ENCODE data around the gene SLC23A2. TPM values are rescaled to one million over a fixed set of nuclear protein-coding genes. Genes with fewer than 3 reads are reported as not detected.

Gene SLC23A2
- total and polyA plus RNA-seq, 4 donors = 9.1 to 48.4 (median 14.7) TPM

- H3K27me3 ChIP-seq (ENCODE audit: control insufficient read depth in 4 of 4, insufficient read depth in 4 of 4, low read length in 3 of 4) = no peaks in the 10 kb centered on the region
- TF ChIP-seq JUND (IDR thresholded peaks at IDR 0.05) (no peak), SP1 (IDR thresholded peaks at IDR 0.05) (no peak), RXRA (IDR thresholded peaks at IDR 0.05) (no peak), YY1 (IDR thresholded peaks at IDR 0.05) (peak; percentile 59), CTCF (IDR thresholded peaks at IDR 0.05; ENCODE audit: low read depth, low read length, missing input control) (peak; percentile 65), HNF4A (conservative IDR thresholded peaks at IDR 0.05) (no peak), RAD21 (IDR thresholded peaks at IDR 0.05) (peak; percentile 77 to 84), FOXA1 (IDR thresholded peaks at IDR 0.05) (no peak), ZBTB33 (IDR thresholded peaks at IDR 0.05) (no peak)
- peaks cover 3 to 29% (median 18%) of the 10 kb centered on the region in 4 donors for H3K4me1 ChIP-seq (ENCODE audit: control insufficient read depth in 4 of 4, insufficient read depth in 4 of 4, low read length in 3 of 4)
- peak overlapping the region in 2 of 3 donors; percentile 6 to 66 for H3K4me3 ChIP-seq (ENCODE audit: low read depth in 1 of 3, low read length in 3 of 3)
- peak overlapping the region; percentile 83 for H3K27ac ChIP-seq (ENCODE audit: low read depth in 1 of 2, low read length in 2 of 2)
- H3K9me3 ChIP-seq (ENCODE audit: control insufficient read depth in 4 of 4, low read length in 3 of 4) = no peaks in the 10 kb centered on the region
- no peak for DNase-seq (ENCODE audit: low spot score)
- 29% methylated on average over 6 of the region's 6 CpGs for WGBS
- peaks cover 1 to 14% (median 3%) of the 10 kb centered on the region in 4 donors for H3K36me3 ChIP-seq (ENCODE audit: control insufficient read depth in 4 of 4, insufficient read depth in 3 of 4, low read depth in 1 of 4, low read length in 3 of 4)
- H3K9ac ChIP-seq (ENCODE audit: low read depth in 1 of 2, low read length in 2 of 2) = peak overlapping the region; percentile 7 to 81
Observed at GRCh38 chr20:4949833-4950178, 51.5 kb downstream of the SLC23A2 start.

GRCh38 chr20:4947817-4948559, 53.3 kb downstream of the SLC23A2 start:
- Histone ChIP-seq H3K9me3 (ENCODE audit: control insufficient read depth in 4 of 4, low read length in 3 of 4) (no peaks in the 10 kb centered on the region), H3K27ac (ENCODE audit: low read depth in 1 of 2, low read length in 2 of 2) (peak overlapping the region; percentile 41 to 83), H3K27me3 (ENCODE audit: control insufficient read depth in 4 of 4, insufficient read depth in 4 of 4, low read length in 3 of 4) (no peaks in the 10 kb centered on the region), H3K36me3 (ENCODE audit: control insufficient read depth in 4 of 4, insufficient read depth in 3 of 4, low read depth in 1 of 4, low read length in 3 of 4) (peaks cover 1 to 14% (median 3%) of the 10 kb centered on the region in 4 donors), H3K4me1 (ENCODE audit: control insufficient read depth in 4 of 4, insufficient read depth in 4 of 4, low read length in 3 of 4) (peaks cover 3 to 29% (median 18%) of the 10 kb centered on the region in 4 donors), H3K4me3 (ENCODE audit: low read depth in 1 of 3, low read length in 3 of 3) (peak overlapping the region in 1 of 3 donors; percentile 22), H3K9ac (ENCODE audit: low read depth in 1 of 2, low read length in 2 of 2) (peak overlapping the region in 1 of 2 donors; percentile 77)
- no peak for TF ChIP-seq MAX (IDR thresholded peaks at IDR 0.05)
- peak; percentile 15 for TF ChIP-seq CTCF (IDR thresholded peaks at IDR 0.05; ENCODE audit: low read depth, low read length, missing input control)
- TF ChIP-seq HNF4A (conservative IDR thresholded peaks at IDR 0.05) = peak; percentile 71 to 79
- TF ChIP-seq JUND (IDR thresholded peaks at IDR 0.05) = no peak
- TF ChIP-seq SP1 (IDR thresholded peaks at IDR 0.05) = peak; percentile 29
- TF ChIP-seq ZBTB33 (IDR thresholded peaks at IDR 0.05) = no peak
- no peak for TF ChIP-seq HNF4G (IDR thresholded peaks at IDR 0.05)
- TF ChIP-seq NR2F2 (IDR thresholded peaks at IDR 0.05) = no peak
- TF ChIP-seq FOXA2 (IDR thresholded peaks at IDR 0.05) = no peak
- peak; percentile 21 to 47 for TF ChIP-seq RXRA (IDR thresholded peaks at IDR 0.05)
- TF ChIP-seq RAD21 (IDR thresholded peaks at IDR 0.05) = peak; percentile 6 to 20
- DNase-seq (ENCODE audit: low spot score) = no peak
- 46% methylated on average over 3 of the region's 3 CpGs for WGBS

Data from liver (tissue), 9 donors.